ENCODE data around the gene CDH1. TPM values are rescaled to one million over a fixed set of nuclear protein-coding genes. Genes with fewer than 3 reads are reported as not detected.

CDH1 gene
- total RNA-seq, 2 experiments from 2014 or later, result 0.18 to 0.20 TPM

DNA sequence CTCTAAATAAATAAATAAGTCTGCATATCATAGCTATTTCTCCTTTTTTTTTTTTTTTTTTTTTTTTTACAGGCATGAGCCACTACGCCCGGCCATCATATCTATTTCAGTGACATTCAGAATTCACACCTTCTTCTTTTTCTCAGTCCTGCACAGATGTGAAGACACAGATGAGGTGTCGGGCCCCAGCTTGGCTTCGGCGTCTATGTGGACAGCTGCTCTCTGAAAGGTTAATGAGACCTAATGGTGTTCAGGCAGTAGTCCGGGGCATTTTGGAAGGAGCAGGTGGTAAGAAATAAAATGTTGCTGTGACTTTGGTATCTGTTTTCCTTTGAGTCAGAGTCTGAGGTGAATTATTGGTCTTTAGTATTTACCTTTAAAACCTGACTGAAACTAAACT is 129.8 kb downstream of the CDH1 start:
- no peak overlapping the region for H3K4me3 Mint-ChIP-seq
- H3K9me3 Mint-ChIP-seq, result no peaks in the 10 kb centered on the region
- no peaks in the 10 kb centered on the region for H3K4me1 Mint-ChIP-seq
- no peaks in the 10 kb centered on the region for H3K27me3 Mint-ChIP-seq
- peaks cover 28% of the 10 kb centered on the region for H3K36me3 Mint-ChIP-seq (ENCODE audit: low read depth)
- ChIA-PET POLR2A (interaction anchor here (0.7 kb wide), 1 partner anchor 19 kb away, joined by 4 read pairs; no protein-coding TSS in a partner anchor), CTCF (no interaction called here)
- DNase-seq, result no peak
- H3K27ac Mint-ChIP-seq, result no peak overlapping the region

DNA sequence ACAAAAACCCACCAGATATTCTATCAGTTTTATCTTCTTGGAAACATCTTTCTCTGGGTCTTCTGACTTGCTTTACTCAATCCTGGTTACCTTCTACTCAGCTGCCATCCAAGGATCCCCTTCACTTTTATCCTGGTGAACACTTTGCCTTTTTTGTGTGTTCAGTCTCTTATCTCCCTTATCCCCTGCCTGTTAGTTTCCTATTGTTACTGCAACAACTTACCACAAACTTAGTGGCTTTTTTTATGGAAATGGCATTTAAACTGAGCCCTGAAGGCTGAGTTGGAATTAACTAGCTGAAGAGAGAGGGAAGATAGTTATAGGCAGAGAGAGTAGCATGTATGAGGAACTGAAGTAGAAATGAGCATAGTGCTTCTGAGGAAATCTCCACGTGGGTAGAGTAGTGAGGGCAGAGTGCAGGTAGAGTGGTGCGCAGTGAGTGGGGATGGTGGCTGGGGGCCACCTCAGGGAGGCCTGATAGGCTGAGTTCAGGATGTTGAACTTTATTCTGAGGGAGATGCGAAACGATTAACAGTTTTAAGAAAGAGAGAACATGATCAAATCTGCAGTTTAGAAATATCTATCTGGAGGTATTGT is 132.5 kb downstream of the CDH1 start:
- CTCF ChIA-PET, result interaction anchor here (1.2 kb wide), 1 partner anchor 254 kb away, joined by 4 read pairs; no protein-coding TSS in a partner anchor

DNA sequence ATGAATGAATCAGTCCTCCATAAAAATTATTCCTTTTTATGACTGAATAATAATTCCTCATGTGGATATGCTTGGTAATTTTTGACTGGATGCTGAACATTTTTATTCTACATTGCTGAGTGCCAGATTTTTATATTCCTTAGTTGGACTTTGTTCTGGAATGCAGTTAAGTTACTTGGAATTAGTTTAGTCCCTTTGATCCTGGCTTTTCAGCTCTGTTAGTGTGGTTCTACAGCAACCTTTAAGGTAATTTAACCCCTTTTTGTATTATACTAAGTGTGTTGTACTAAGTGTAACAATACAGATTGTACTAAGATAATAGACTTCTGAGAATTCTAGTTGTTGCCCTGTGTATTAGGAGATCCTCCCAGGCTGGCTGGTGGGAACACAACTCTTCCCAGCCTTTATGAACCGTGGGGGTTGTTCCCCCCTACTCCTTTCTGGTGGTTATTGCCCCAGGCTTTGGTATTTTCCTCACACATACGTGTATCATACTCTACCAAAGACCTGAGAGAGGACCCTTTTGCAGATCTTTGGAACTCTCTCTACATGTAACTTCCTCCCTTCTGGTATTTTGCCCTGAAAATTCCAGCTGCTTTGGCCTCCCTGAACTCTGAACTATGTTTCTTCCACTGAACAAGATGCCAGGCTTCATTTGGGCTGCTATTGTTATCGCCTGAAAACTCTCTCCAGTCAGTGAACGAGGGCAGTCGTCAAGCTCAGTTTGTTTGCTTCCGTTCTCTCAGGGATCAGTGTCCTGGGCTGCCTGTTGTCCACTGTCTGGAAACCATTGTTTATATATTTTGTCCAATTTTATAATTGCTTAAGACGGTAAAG is 136.8 kb downstream of the CDH1 start:
- Mint-ChIP-seq H3K9me3 (no peaks in the 10 kb centered on the region), H3K4me1 (no peaks in the 10 kb centered on the region), H3K4me3 (no peak overlapping the region), H3K36me3 (ENCODE audit: low read depth) (peaks cover 47% of the 10 kb centered on the region), H3K27me3 (no peaks in the 10 kb centered on the region), H3K27ac (no peak overlapping the region)
- DNase-seq, result no peak
- POLR2A ChIA-PET, result no interaction called here
- CTCF ChIA-PET, result interaction anchor here (0.9 kb wide), 1 partner anchor 9 kb away, joined by 3 read pairs; no protein-coding TSS in a partner anchor

More for the DNA sequence above, 132.5 kb downstream of the CDH1 start:
- POLR2A ChIA-PET, result no interaction called here
- Mint-ChIP-seq H3K9me3 (no peaks in the 10 kb centered on the region), H3K4me3 (no peak overlapping the region), H3K27ac (no peak overlapping the region), H3K36me3 (ENCODE audit: low read depth) (peaks cover 40% of the 10 kb centered on the region), H3K4me1 (no peaks in the 10 kb centered on the region), H3K27me3 (no peaks in the 10 kb centered on the region)
- DNase-seq, result no peak

DNA sequence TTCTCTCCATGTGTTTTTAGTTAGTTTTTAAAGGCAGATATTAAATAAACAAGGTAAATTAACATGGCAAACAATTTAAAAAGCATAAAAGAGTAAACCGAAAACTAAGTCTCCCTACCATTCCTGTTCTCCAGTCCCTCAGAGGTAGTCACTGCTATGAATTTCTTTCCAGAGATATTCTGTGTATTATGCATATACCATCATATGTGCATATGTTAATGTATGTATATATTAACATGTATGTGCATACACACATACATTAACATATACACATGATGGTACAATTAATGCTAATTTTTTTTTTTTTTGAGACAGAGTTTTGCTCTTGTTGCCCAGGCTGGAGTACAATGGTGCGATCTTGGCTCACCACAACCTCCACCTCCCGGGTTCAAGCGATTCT is 138.8 kb downstream of the CDH1 start:
- Mint-ChIP-seq H3K36me3 (ENCODE audit: low read depth) (peaks cover 39% of the 10 kb centered on the region), H3K9me3 (no peaks in the 10 kb centered on the region), H3K27me3 (no peaks in the 10 kb centered on the region), H3K4me1 (no peaks in the 10 kb centered on the region), H3K4me3 (no peak overlapping the region), H3K27ac (no peak overlapping the region)
- POLR2A ChIA-PET, result no interaction called here
- no peak for DNase-seq
- CTCF ChIA-PET, result no interaction called here

DNA sequence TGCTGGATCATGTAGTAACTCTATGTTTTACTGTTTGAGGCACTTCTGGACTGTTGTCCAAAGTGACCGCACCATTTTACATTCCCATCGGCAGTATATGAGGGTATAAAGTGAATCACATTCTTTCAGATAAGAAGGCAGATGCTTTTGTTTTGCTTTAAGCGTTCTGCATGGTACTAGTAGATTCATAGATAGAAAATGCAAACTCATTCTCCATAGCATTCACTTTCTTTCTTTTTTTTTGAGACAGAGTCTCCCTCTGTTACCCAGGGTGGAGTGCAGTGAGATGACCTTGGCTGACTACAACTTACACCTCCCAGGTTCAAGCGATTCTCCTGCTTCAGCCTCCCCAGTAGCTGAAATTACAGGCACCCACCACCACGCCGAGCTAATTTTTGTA is 146.6 kb downstream of the CDH1 start:
- H3K36me3 Mint-ChIP-seq (ENCODE audit: low read depth), result peaks cover 9% of the 10 kb centered on the region
- no peaks in the 10 kb centered on the region for H3K9me3 Mint-ChIP-seq
- H3K27me3 Mint-ChIP-seq, result no peaks in the 10 kb centered on the region
- DNase-seq, result no peak
- no peak overlapping the region for H3K27ac Mint-ChIP-seq
- H3K4me3 Mint-ChIP-seq, result no peak overlapping the region
- CTCF ChIA-PET, result no interaction called here
- no peaks in the 10 kb centered on the region for H3K4me1 Mint-ChIP-seq
- POLR2A ChIA-PET, result no interaction called here

DNA sequence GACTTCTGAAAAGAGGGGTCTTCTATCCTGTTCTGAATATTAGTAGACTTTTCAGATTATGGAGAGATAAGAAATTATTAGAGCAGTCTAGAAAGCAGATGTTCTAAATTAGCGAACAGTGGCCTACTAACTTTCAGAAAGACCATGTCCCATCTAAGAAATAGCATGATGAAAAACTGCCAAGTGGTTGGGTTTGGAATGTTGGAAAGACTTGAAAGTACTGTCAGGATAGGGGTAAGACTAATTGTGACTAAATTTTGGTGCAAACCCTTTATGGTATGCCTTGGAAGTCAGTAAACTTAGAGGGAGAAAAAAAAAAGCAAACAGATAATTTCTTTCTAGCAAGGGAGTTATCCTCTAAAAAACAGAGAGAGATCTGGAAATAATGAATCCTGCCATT is 147.3 kb downstream of the CDH1 start:
- CTCF ChIA-PET, result no interaction called here
- peaks cover 9% of the 10 kb centered on the region for H3K36me3 Mint-ChIP-seq (ENCODE audit: low read depth)
- no peaks in the 10 kb centered on the region for H3K4me1 Mint-ChIP-seq

More for the DNA sequence above, 147.3 kb downstream of the CDH1 start:
- POLR2A ChIA-PET, result no interaction called here
- Mint-ChIP-seq H3K27me3 (no peaks in the 10 kb centered on the region), H3K9me3 (no peaks in the 10 kb centered on the region), H3K4me3 (no peak overlapping the region), H3K27ac (no peak overlapping the region)
- no peak for DNase-seq

Other genes with a start within 250 kb of the CDH1 start
- 10 to 100 TPM; 35.2 to 36.5 TPM for gene ZFP90, start 198.0 kb upstream of the CDH1 start, total RNA-seq
- gene CDH3, start 92.0 kb upstream of the CDH1 start, total RNA-seq, result under 1 TPM; 0.15 to 0.33 TPM
- gene TANGO6, start 106.2 kb downstream of the CDH1 start, total RNA-seq, result 10 to 100 TPM; 20.7 to 22.3 TPM

Data from activated CD4-positive, alpha-beta memory T cell treated with anti-CD3 and anti-CD28 coated beads, Interleukin-2, amount 10 ng/mL, durations not matched to agents 7 days and 5 days (primary cell).